OCI-LY1 (cell line): ENCODE data around the gene MAP3K9.

Source experiments
- H2AFZ ChIP-seq: fragments of 200-600 bp; sonication (generic), shearing (Covaris generic); 2 replicates; pipeline ENCODE4 v1.6.0; 2014; ENCODE audit warnings: antibody characterized with exemption, mild to moderate bottlenecking, low read length
- H3F3A ChIP-seq: fragments of 200-600 bp; sonication (generic), shearing (Covaris generic); 2 replicates; pipeline ENCODE4 v1.6.0; 2014; ENCODE audit warnings: mild to moderate bottlenecking, antibody characterized with exemption, low read length, moderate library complexity; ENCODE audit not compliant: insufficient read depth
- H3K27ac ChIP-seq: fragments of 200-600 bp; sonication (generic); 2 replicates; pipeline ENCODE4 v1.5.1; 2014; ENCODE audit warnings: low read length, mixed run types, mild to moderate bottlenecking, low read depth; ENCODE audit not compliant: poor library complexity, severe bottlenecking
- H3K27me3 ChIP-seq: fragments of 200-600 bp; sonication (generic); 2 replicates; pipeline ENCODE4 v1.6.0; 2014; ENCODE audit warnings: antibody characterized with exemption, mild to moderate bottlenecking, low read length, moderate library complexity; ENCODE audit not compliant: insufficient read depth
- H3K36me3 ChIP-seq: fragments of 200-600 bp; sonication (generic); 2 replicates; pipeline ENCODE4 v1.6.1; 2014; ENCODE audit warnings: mild to moderate bottlenecking, antibody characterized with exemption, low read length, moderate library complexity, mixed read lengths; ENCODE audit not compliant: insufficient read depth
- H3K4me1 ChIP-seq: fragments of 200-600 bp; sonication (generic); 2 replicates; pipeline ENCODE4 v1.5.1; 2014; ENCODE audit warnings: mild to moderate bottlenecking, low read length, moderate library complexity; ENCODE audit not compliant: insufficient read depth, severe bottlenecking
- H3K4me2 ChIP-seq: fragments of 200-600 bp; sonication (generic), shearing (Covaris generic); 2 replicates; pipeline ENCODE4 v1.6.1; 2014; ENCODE audit warnings: low read length
- H3K4me3 ChIP-seq: fragments of 200-600 bp; sonication (generic); 2 replicates; pipeline ENCODE4 v1.5.1; 2014; ENCODE audit warnings: low read length, low read depth, mild to moderate bottlenecking, mixed read lengths; ENCODE audit not compliant: poor library complexity, severe bottlenecking
- H3K79me2 ChIP-seq: fragments of 200-600 bp; shearing (Covaris generic); 2 replicates; pipeline ENCODE4 v1.6.1; 2016; ENCODE audit warnings: mixed run types, low read length, mixed read lengths; ENCODE audit not compliant: insufficient read depth
- H3K9ac ChIP-seq: fragments of 200-600 bp; sonication (generic), shearing (Covaris generic); 2 replicates; pipeline ENCODE4 v1.6.1; 2014; ENCODE audit warnings: mild to moderate bottlenecking, low read length, mixed read lengths
- H3K9me2 ChIP-seq: fragments of 200-600 bp; sonication (generic), shearing (Covaris generic); 2 replicates; pipeline ENCODE4 v1.6.1; 2014; ENCODE audit warnings: low read depth, mild to moderate bottlenecking, low read length, mixed read lengths
- H3K9me3 ChIP-seq: fragments of 200-600 bp; shearing (Covaris generic); 2 replicates; pipeline ENCODE4 v1.6.1; 2014; ENCODE audit warnings: low read length, mixed read lengths
- H4K20me1 ChIP-seq: fragments of 200-600 bp; sonication (generic), shearing (Covaris generic); 2 replicates; pipeline ENCODE4 v1.6.0; 2016; ENCODE audit warnings: mild to moderate bottlenecking, low read length; ENCODE audit not compliant: insufficient read depth
- EZH2 ChIP-seq: fragments of 200-600 bp; sonication (generic), shearing (Covaris generic); IDR thresholded peaks from 2 replicates; pipeline ENCODE4 v1.8.0; 2017; ENCODE audit warnings: borderline replicate concordance, mixed run types, mild to moderate bottlenecking, antibody characterized with exemption, low read length, moderate library complexity, mixed read lengths
- TF ChIP-seq, protein P1 (sequence below): fragments of 200-600 bp; sonication (generic), shearing (Covaris generic); IDR thresholded peaks from 2 replicates; pipeline ENCODE4 v1.5.1; 2017; ENCODE audit warnings: mild to moderate bottlenecking, antibody characterized with exemption, low read length, moderate library complexity, mixed read lengths

MAP3K9 gene

DNA sequence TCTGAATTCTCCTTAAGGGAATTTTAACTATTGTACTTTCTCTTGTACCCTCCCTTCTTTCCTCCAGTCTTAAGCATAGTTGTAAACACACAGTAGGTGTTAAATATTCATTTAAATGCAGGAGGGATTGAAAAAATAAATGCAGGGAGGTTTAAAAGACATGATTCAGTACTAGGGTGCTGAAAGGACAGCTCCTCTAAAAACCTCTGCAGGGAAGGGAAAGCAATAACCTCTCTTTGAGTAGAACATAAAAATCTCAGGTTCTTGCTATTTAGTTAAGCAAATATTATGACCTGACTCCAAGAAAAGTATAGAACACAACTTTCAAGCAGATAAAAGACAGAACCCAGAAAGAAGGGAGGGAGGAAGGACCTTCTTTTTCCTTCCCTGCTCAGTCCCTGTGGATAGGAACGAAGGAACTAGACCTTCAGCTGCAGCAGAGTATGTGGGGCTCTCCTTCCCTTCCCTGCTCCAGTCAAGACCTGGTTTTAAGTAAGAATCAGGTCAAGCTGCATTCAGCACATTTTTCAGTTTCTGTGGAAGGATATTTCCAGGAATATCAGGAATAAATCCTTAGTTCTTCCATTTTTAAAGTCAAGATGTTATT, 4.7 kb downstream of the MAP3K9 start:
- Histone ChIP-seq H3K4me1 (peaks cover 18% of the 10 kb centered on the region), H3K4me2 (no peak overlapping the region), H3K27me3 (no peaks in the 10 kb centered on the region), H2AFZ (no peak overlapping the region), H3K9ac (no peak overlapping the region), H3K79me2 (no peaks in the 10 kb centered on the region), H3F3A (no peaks in the 10 kb centered on the region), H3K9me2 (no peaks in the 10 kb centered on the region), H3K9me3 (no peaks in the 10 kb centered on the region), H3K36me3 (peaks cover 12% of the 10 kb centered on the region), H3K27ac (no peak overlapping the region), H3K4me3 (no peak overlapping the region), H4K20me1 (no peaks in the 10 kb centered on the region)
- no peak for TF ChIP-seq EZH2
- TF ChIP-seq, protein P1, sequence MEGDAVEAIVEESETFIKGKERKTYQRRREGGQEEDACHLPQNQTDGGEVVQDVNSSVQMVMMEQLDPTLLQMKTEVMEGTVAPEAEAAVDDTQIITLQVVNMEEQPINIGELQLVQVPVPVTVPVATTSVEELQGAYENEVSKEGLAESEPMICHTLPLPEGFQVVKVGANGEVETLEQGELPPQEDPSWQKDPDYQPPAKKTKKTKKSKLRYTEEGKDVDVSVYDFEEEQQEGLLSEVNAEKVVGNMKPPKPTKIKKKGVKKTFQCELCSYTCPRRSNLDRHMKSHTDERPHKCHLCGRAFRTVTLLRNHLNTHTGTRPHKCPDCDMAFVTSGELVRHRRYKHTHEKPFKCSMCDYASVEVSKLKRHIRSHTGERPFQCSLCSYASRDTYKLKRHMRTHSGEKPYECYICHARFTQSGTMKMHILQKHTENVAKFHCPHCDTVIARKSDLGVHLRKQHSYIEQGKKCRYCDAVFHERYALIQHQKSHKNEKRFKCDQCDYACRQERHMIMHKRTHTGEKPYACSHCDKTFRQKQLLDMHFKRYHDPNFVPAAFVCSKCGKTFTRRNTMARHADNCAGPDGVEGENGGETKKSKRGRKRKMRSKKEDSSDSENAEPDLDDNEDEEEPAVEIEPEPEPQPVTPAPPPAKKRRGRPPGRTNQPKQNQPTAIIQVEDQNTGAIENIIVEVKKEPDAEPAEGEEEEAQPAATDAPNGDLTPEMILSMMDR, result no peak

DNA sequence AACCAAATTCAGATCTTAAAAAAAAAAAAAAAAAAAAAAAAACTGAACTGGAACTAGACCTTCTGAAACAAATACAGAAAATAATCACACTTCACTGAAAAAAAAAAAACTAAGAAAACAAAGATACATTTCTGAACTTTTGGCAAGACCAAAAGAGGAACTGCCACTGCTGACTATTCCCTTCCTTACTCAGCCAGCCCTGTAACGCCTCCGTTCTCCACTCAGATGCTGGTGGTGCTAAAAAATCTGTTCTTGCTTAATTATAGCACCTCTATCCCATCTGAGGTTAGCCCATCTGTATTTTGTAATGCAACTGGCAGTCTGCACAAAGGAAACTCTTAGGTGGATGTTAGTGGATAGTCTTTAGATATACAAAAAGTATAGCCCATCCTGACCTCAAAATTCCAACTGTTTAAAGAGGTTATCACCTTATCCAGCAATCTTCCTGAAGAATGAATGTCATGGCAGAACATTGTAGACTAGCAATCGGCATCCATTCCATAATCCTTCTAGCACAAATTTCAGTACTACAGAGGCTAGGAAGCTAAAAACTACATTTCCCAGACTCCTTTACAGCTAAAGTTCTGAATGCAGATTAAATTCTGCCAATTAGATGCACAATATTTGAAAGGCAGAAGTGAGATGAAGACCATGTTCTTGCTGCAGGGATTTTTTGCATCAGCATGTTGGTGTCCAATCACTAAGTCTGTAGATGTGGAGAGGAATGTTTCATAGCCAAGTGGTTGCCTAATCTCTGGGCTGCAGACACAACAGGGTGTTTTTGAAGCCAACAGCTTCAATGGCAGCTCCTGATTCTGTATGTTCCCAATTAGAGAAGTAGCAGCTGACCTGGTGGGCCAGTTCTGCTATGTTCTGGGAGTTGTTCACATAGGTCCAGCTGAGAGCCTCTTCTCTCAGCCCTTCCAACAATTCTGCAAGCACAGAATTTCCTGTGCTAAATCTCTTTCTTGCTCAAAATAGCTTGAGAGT, 5.7 kb downstream of the MAP3K9 start:
- H3K4me1 ChIP-seq, result peaks cover 18% of the 10 kb centered on the region
- H3K4me3 ChIP-seq, result no peak overlapping the region
- no peaks in the 10 kb centered on the region for H4K20me1 ChIP-seq
- no peak overlapping the region for H3K4me2 ChIP-seq
- H3K9me3 ChIP-seq, result no peaks in the 10 kb centered on the region
- no peak overlapping the region for H3K27ac ChIP-seq
- H2AFZ ChIP-seq, result no peak overlapping the region
- H3K79me2 ChIP-seq, result no peaks in the 10 kb centered on the region
- TF ChIP-seq EZH2, result no peak
- TF ChIP-seq, protein P1, result no peak
- H3K27me3 ChIP-seq, result no peaks in the 10 kb centered on the region
- H3K9me2 ChIP-seq, result no peaks in the 10 kb centered on the region
- no peaks in the 10 kb centered on the region for H3F3A ChIP-seq
- H3K36me3 ChIP-seq, result peaks cover 15% of the 10 kb centered on the region
- no peak overlapping the region for H3K9ac ChIP-seq

DNA sequence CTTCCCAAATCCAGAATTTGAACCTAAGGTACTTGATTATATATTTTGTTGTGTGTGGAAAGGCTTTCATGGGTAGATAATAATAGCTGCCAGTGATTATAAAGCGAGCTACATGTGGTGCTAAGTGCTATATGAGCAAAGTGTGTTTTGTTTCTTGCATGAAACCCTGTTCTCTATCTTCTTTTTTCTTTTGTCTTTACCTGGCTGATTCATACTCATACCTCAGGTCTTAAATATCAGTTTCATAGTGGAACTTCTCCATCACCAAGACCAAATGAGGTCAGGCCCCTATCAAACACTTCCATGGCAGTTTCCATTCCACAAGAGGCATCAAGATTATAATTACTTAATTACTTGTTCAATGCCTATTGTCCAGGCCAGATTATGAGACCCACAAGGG, 6.9 kb downstream of the MAP3K9 start:
- peaks cover 8% of the 10 kb centered on the region for H3K4me1 ChIP-seq
- no peak overlapping the region for H3K4me3 ChIP-seq
- no peak overlapping the region for H2AFZ ChIP-seq
- no peaks in the 10 kb centered on the region for H3K9me2 ChIP-seq
- H3K27me3 ChIP-seq, result no peaks in the 10 kb centered on the region
- no peaks in the 10 kb centered on the region for H3F3A ChIP-seq
- H4K20me1 ChIP-seq, result no peaks in the 10 kb centered on the region
- no peak overlapping the region for H3K9ac ChIP-seq
- peaks cover 19% of the 10 kb centered on the region for H3K36me3 ChIP-seq
- no peaks in the 10 kb centered on the region for H3K9me3 ChIP-seq
- H3K4me2 ChIP-seq, result no peak overlapping the region
- TF ChIP-seq, protein P1, result no peak
- TF ChIP-seq EZH2, result no peak
- no peak overlapping the region for H3K27ac ChIP-seq
- no peaks in the 10 kb centered on the region for H3K79me2 ChIP-seq
